Stimulated activated CD8-positive, alpha-beta memory T cell treated with anti-CD3 and anti-CD28 coated beads, Interleukin-12 subunit alpha, Interleukin-12 subunit beta, amount 100 ng/mL, for 24 hours (primary cell): Measurements from ENCODE around the gene KCNIP1.
"Not testable (repeated sequence)": the region's sequence is repeated elsewhere in the genome, so short reads cannot be mapped to it uniquely, and the experiment has no call there.

Source experiments
- DNase-seq: peaks from one replicate; pipeline ENCODE4 v3.0.0-alpha.2; 2020; ENCODE audit errors: extremely low read depth

The KCNIP1 gene

GRCh38 chr5:170749911-170750431 lies 246.2 kb downstream of the KCNIP1 start:
- no peak for DNase-seq

GRCh38 chr5:170750791-170751190 lies 247.0 kb downstream of the KCNIP1 start:
- DNase-seq: no peak

GRCh38 chr5:170751631-170752030 lies 247.8 kb downstream of the KCNIP1 start:
- no peak for DNase-seq

GRCh38 chr5:170752257-170753215 lies 248.7 kb downstream of the KCNIP1 start:
- no peak for DNase-seq

GRCh38 chr5:170753311-170753710 lies 249.5 kb downstream of the KCNIP1 start:
- DNase-seq: no peak

- DNase-seq: not testable (repeated sequence)
Measured at GRCh38 chr5:170754508-170754907, 250.7 kb downstream of the KCNIP1 start.

- no peak for DNase-seq
Measured at GRCh38 chr5:170755679-170756456, 252.0 kb downstream of the KCNIP1 start.

- DNase-seq: no peak
Measured at GRCh38 chr5:170756691-170757090, 252.9 kb downstream of the KCNIP1 start.

GRCh38 chr5:170757182-170757601 lies 253.4 kb downstream of the KCNIP1 start:
- no peak for DNase-seq

GRCh38 chr5:170757669-170758068 lies 253.8 kb downstream of the KCNIP1 start:
- DNase-seq: no peak

GRCh38 chr5:170758481-170758880 lies 254.7 kb downstream of the KCNIP1 start:
- no peak for DNase-seq

GRCh38 chr5:170760113-170760512 lies 256.3 kb downstream of the KCNIP1 start:
- DNase-seq: no peak

- DNase-seq: no peak
Measured at GRCh38 chr5:170761048-170761707, 257.4 kb downstream of the KCNIP1 start.

- DNase-seq: no peak
Measured at GRCh38 chr5:170761708-170762066, 257.9 kb downstream of the KCNIP1 start.

GRCh38 chr5:170762298-170762697 lies 258.5 kb downstream of the KCNIP1 start:
- not testable (repeated sequence) for DNase-seq

- not testable (repeated sequence) for DNase-seq
Measured at GRCh38 chr5:170765868-170766267, 262.0 kb downstream of the KCNIP1 start.

- DNase-seq: no peak
Measured at GRCh38 chr5:170769246-170769645, 265.4 kb downstream of the KCNIP1 start.

- DNase-seq: no peak
Measured at GRCh38 chr5:170769898-170770416, 266.1 kb downstream of the KCNIP1 start.

GRCh38 chr5:170771496-170771895 lies 267.7 kb downstream of the KCNIP1 start:
- DNase-seq: no peak

- DNase-seq: no peak
Measured at GRCh38 chr5:170773024-170773985, 269.5 kb downstream of the KCNIP1 start.
